Measurements from ENCODE around the gene CARMIL3. TPM values are rescaled to one million over a fixed set of nuclear protein-coding genes. Genes with fewer than 3 reads are reported as not detected.

CARMIL3 gene
- total RNA-seq, 1 donor from 2014 or later = 0.77 TPM

GRCh38 chr14:24092505-24093206 is 40.8 kb downstream of the CARMIL3 start:
- Histone ChIP-seq H3K4me2 (no peak overlapping the region), H3K9me3 (ENCODE audit: low read depth) (no peaks in the 10 kb centered on the region), H2AFZ (replicated peaks) (no peak overlapping the region), H3K27ac (no peak overlapping the region), H3K79me2 (ENCODE audit: low read depth) (no peaks in the 10 kb centered on the region), H3K4me1 (peaks cover 17% of the 10 kb centered on the region), H4K20me1 (ENCODE audit: low read depth) (no peaks in the 10 kb centered on the region), H3F3A (ENCODE audit: low read depth) (peaks cover 24% of the 10 kb centered on the region), H3K4me3 (no peak overlapping the region), H3K9ac (no peak overlapping the region), H3K27me3 (no peaks in the 10 kb centered on the region), H3K36me3 (no peaks in the 10 kb centered on the region)
- DNase-seq (ENCODE audit: low spot score) = no peak
- peaks cover 8% of the 10 kb centered on the region for H3K27me3 Mint-ChIP-seq (ENCODE audit: insufficient read depth, low read depth)
- H3K9me3 Mint-ChIP-seq = no peaks in the 10 kb centered on the region
- peaks cover 31% of the 10 kb centered on the region for H3K4me1 Mint-ChIP-seq
- H3K4me3 Mint-ChIP-seq = peak overlapping the region; percentile 95
- H3K27ac Mint-ChIP-seq = no peak overlapping the region
- TF ChIP-seq EZH2phosphoT487 (IDR thresholded peaks at IDR 0.05) = no peak
- no peak for TF ChIP-seq EZH2 (IDR thresholded peaks at IDR 0.05)
- TF ChIP-seq CTCF (IDR thresholded peaks at IDR 0.05) = no peak
- no peaks in the 10 kb centered on the region for H3K36me3 Mint-ChIP-seq

- H3K4me1 ChIP-seq = peaks cover 17% of the 10 kb centered on the region
- no peaks in the 10 kb centered on the region for H3K79me2 ChIP-seq (ENCODE audit: low read depth)
- H4K20me1 ChIP-seq (ENCODE audit: low read depth) = no peaks in the 10 kb centered on the region
- H3F3A ChIP-seq (ENCODE audit: low read depth) = peaks cover 24% of the 10 kb centered on the region
- no peak for TF ChIP-seq EZH2phosphoT487 (IDR thresholded peaks at IDR 0.05)
- no peak for TF ChIP-seq EZH2 (IDR thresholded peaks at IDR 0.05)
- no peak for TF ChIP-seq CTCF (IDR thresholded peaks at IDR 0.05)
- peak overlapping the region; percentile 81 for H3K4me3 ChIP-seq
- no peak overlapping the region for H3K9ac ChIP-seq
- H3K4me2 ChIP-seq = peak overlapping the region; percentile 94
- H3K9me3 Mint-ChIP-seq = no peaks in the 10 kb centered on the region
- peak overlapping the region; percentile 95 for H3K4me3 Mint-ChIP-seq
- peak overlapping the region; percentile 70 for H3K27ac Mint-ChIP-seq
- H3K36me3 ChIP-seq = no peaks in the 10 kb centered on the region
- H3K9me3 ChIP-seq (ENCODE audit: low read depth) = no peaks in the 10 kb centered on the region
- H3K27me3 Mint-ChIP-seq (ENCODE audit: insufficient read depth, low read depth) = peaks cover 8% of the 10 kb centered on the region
- H3K36me3 Mint-ChIP-seq = no peaks in the 10 kb centered on the region
- no peak for DNase-seq (ENCODE audit: low spot score)
- no peaks in the 10 kb centered on the region for H3K27me3 ChIP-seq
- peaks cover 31% of the 10 kb centered on the region for H3K4me1 Mint-ChIP-seq
- H3K27ac ChIP-seq = no peak overlapping the region
- peak overlapping the region; percentile 75 for H2AFZ ChIP-seq (replicated peaks)
These were observed 41.5 kb downstream of the CARMIL3 start for GRCh38 chr14:24093207-24093900.

GRCh38 chr14:24093901-24094840 is 42.4 kb downstream of the CARMIL3 start, which contains the start of gene PCK2:
TSS of gene PCK2 (plus strand) at chr14:24094311. CDS start at chr14:24094406, 95 bp downstream.
- Histone ChIP-seq H3K27ac (no peak within 1 kb of the TSS), H3K27me3 (no peaks in the 10 kb centered on the region), H2AFZ (replicated peaks) (peak within 1 kb of the TSS; percentile 75), H3K4me1 (peaks cover 17% of the 10 kb centered on the region), H4K20me1 (ENCODE audit: low read depth) (no peaks in the 10 kb centered on the region), H3K4me3 (peak within 1 kb of the TSS; percentile 81), H3K9me3 (ENCODE audit: low read depth) (no peaks in the 10 kb centered on the region), H3K9ac (peak within 1 kb of the TSS; percentile 5), H3K4me2 (peak within 1 kb of the TSS; percentile 94), H3K79me2 (ENCODE audit: low read depth) (no peaks in the 10 kb centered on the region), H3K36me3 (no peaks in the 10 kb centered on the region), H3F3A (ENCODE audit: low read depth) (peaks cover 24% of the 10 kb centered on the region)
- Mint-ChIP-seq H3K36me3 (no peaks in the 10 kb centered on the region), H3K9me3 (no peaks in the 10 kb centered on the region), H3K4me1 (peaks cover 31% of the 10 kb centered on the region), H3K27ac (peak within 1 kb of the TSS; percentile 74), H3K27me3 (ENCODE audit: insufficient read depth, low read depth) (peaks cover 8% of the 10 kb centered on the region), H3K4me3 (peak within 1 kb of the TSS; percentile 95)
- DNase-seq (ENCODE audit: low spot score) = peak; percentile 95
- TF ChIP-seq CTCF (IDR thresholded peaks at IDR 0.05) = peak; percentile 9
- TF ChIP-seq EZH2 (IDR thresholded peaks at IDR 0.05) = no peak

Measured in neural progenitor cell (in vitro differentiated cells).